Stomach (tissue), 4 donors: ENCODE data around the gene FCER1G.

Source experiments
- EP300 ChIP-seq: sonication (generic); formaldehyde crosslinking; IDR thresholded peaks from one replicate; pipeline ENCODE4 v1.6.1; 2017; ENCODE audit warnings: antibody characterized with exemption
- POLR2A ChIP-seq, 4 donors: fragments of 450-650 bp; IDR thresholded peaks; one replicate each; pipeline ENCODE4 v1.6.1; 2016; ENCODE audit warnings: antibody characterized with exemption in 4 of 4, control low read depth in 2 of 4, mild to moderate bottlenecking in 1 of 4, moderate library complexity in 1 of 4
- POLR2AphosphoS5 ChIP-seq, 3 donors: sonication (generic); formaldehyde crosslinking; IDR thresholded peaks; one replicate each; pipeline ENCODE4 v1.6.1; 2016; ENCODE audit warnings: antibody characterized with exemption in 3 of 3
- TF ChIP-seq, protein P1 (sequence below), 7 experiments: fragments of 450-650 bp in 4 of 7; fragments of 200-600 bp in 3 of 7; sonication (generic) in 3 of 7; IDR thresholded peaks; one replicate each; pipeline ENCODE4 v1.5.1; 2016 to 2019; ENCODE audit warnings: antibody characterized with exemption in 7 of 7, control low read depth in 2 of 7, mild to moderate bottlenecking in 1 of 7

DNA sequence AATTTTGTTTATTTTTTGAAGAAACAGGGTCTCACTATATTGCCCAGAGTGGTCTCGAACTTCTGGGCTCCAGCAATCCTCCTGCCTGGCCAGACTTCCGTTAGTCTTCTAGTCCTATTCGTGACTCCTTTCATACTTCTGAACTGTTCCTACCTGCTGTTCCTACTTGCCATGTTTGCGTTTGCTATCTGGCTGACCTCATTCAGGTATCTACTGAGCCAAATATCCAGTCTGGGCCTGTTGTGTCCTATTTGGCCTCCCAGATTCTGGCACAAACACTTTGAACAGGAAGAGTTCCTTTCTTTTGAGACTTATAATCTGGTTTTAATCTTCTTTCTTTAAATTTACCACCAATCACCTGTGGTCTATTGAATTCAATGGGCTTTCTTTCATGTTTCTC, 29.8 kb downstream of the FCER1G start:
- TF ChIP-seq, protein P1, sequence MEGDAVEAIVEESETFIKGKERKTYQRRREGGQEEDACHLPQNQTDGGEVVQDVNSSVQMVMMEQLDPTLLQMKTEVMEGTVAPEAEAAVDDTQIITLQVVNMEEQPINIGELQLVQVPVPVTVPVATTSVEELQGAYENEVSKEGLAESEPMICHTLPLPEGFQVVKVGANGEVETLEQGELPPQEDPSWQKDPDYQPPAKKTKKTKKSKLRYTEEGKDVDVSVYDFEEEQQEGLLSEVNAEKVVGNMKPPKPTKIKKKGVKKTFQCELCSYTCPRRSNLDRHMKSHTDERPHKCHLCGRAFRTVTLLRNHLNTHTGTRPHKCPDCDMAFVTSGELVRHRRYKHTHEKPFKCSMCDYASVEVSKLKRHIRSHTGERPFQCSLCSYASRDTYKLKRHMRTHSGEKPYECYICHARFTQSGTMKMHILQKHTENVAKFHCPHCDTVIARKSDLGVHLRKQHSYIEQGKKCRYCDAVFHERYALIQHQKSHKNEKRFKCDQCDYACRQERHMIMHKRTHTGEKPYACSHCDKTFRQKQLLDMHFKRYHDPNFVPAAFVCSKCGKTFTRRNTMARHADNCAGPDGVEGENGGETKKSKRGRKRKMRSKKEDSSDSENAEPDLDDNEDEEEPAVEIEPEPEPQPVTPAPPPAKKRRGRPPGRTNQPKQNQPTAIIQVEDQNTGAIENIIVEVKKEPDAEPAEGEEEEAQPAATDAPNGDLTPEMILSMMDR (IDR thresholded peaks at IDR 0.05), result no peak
- peak in 1 of 3 donors; percentile 70 for TF ChIP-seq POLR2AphosphoS5 (IDR thresholded peaks at IDR 0.05)
- TF ChIP-seq POLR2A (IDR thresholded peaks at IDR 0.05), result no peak
- no peak for TF ChIP-seq EP300
